ENCODE measurements around the gene NOP56.
"Not testable (repeated sequence)": the region's sequence is repeated elsewhere in the genome, so short reads cannot be mapped to it uniquely, and the experiment has no call there.

Gene NOP56

DNA sequence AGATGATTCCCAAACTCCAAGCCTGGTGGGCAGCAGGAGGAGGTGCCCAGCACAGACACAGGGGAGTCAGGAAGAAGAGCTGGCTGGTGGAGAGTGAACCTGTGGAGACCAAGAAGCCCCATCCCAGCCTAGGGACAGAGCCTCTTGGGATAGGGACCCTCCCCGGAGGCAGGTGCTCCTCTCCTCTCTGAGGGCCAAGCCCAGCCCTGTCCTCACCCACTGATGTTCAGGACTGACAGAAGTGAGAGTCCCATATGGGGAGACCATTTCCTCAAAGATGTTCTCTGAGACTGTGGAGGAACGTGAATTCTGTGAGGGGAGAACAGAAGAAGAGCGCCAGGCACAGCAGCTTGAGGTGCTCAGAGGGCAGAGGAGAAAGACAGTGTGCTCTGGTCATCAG lies 37.8 kb downstream of the NOP56 start:
- no peak for DNase-seq

GRCh38 chr20:2690718-2691117 lies 38.3 kb downstream of the NOP56 start:
- DNase-seq = no peak

- DNase-seq = no peak
Measured at GRCh38 chr20:2691127-2691526, 38.7 kb downstream of the NOP56 start.

GRCh38 chr20:2691663-2692035 lies 39.2 kb downstream of the NOP56 start:
- no peak for DNase-seq

DNA sequence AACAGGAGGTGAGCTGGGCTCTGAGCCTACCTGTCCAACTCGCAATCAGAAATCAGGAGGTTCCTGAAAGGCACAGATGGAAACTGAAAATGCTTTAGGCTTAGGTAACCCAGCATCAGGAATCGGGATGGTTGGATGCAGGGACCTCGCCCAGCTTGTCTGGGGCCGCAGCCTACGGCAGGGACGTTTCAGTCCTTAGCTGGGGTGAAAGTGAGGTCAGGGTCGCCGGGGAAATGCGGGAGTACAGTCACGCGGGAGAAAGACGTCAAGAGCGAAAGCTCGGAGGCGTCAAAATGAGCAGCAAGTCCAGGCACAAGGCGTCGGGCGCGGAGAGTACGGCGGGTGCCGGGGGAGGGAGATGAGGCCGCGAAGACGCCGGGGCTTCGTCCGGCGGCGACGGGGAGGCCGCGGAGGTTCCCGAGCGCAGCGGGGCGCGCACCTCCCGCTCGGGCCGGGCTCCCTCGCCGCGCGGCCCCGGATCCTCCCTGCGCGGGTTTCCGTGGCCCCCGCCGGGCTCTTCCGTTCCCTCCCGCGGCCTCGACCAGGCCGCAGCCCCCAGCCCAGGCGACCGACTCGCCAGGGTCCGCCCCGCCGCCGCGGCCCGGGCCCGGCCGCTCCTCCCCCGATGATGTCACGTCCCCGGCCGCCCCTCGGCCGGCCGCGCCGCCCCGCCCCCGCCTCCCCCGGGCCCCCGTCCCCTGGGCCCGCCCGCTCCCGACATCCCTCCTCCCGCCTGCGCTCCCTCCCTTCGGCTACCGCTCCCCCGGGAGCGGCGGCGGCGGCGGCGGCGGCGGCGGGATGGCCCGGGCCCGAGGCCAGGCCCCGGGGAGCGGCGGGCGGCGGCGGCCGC lies 39.8 kb downstream of the NOP56 start, which contains the start of gene EBF4:
Gene EBF4, plus strand, starts transcription at position 745 of the 850 bp plus-strand sequence. CDS start 866 bp downstream, outside the sequence.
- DNase-seq = no peak

DNA sequence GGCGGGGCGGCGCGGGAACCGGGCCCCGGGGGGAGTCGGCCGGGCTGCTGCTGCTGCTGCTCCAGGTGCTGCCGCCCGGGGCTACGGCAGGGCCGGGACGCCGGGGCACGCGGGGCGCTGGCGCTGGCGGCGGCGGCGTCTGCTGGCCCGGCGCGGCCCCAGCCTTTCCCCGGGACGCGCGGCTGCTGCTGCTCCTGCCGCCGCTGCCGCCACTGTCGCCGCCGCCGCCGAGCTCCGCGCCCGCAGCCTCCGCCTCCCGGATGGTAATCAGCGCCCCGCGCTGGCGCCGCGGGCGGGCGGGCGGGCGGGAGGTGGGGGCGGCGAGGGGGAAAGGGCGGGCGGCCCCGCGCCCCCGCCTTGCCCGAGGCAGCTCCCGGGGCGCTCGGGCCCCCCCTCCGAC lies 40.5 kb downstream of the NOP56 start:
- no peak for DNase-seq

DNA sequence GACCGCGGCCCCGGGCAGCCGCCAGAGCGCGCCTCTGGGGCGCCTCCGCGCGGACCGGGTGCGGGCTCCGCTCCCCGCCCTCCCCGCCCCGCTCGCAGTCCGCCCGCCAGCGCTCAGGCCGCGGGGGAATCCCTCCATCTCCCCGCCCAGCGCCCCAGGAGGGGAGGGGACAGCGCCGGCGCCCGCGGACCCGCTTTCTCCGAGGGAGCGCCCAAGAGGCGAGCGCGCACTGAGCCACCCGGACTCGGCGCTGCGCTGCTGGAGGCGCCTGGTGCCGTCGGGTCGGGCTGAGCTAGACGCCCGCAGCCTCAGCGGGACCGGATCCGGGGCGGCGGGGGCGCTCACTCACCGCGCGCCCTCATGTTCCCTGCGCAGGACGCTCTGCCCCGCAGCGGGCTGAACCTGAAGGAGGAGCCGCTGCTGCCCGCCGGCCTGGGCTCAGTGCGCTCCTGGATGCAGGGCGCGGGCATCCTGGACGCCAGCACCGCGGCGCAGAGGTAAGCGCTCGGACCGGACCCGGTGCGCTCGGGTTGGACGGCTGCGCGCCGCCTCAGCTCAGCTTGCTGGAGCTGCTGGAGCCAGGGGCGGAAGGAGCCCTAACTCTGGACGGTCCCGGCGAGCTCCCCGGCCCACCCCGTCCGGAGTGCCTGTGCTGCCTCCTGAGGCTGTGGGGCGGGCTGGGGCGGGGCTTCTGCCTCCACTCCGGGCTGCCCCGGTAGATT lies 41.0 kb downstream of the NOP56 start:
- no peak for DNase-seq

DNA sequence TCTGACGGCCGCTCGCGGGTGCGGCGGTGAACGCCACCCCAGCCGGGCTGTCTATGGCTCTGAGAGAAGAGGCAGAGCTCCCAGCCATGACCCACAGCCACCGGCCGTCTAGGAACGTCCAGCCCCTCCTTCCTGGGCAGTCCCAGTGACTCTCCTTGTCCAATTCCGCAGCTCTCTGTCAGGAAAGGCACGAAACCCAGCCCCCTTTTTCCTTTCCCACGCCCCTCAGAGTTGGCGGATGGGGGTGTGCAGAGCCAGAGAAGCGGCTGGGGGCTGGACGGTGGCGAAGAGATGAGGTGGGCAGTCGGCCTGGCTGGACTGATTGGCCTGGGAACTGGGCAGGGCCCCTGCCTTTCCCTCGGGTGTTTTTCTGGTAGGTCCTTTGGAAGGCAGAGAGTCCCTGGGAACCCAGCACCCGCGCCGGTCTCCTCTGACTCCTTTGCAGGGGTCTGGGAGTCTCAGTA lies 41.6 kb downstream of the NOP56 start:
- DNase-seq = no peak

DNA sequence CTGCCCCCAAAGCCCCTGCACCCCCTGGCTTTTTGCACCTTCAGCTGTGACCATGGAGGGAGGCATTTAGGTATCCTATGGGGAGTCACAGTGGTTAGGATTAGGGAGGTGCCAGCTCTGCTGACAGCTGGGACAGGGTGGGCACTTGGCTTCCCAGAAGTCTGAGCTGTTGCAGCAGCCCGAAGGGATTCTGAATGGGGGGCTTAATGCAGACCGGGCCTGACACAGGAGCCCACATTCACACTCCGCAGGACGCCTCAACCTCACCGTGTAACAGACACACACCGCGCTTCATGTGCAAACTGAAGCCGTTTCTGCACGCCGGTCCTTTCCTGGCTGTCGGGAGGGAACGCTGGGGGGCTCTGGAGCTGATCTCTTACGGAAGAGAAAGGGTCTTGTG lies 42.1 kb downstream of the NOP56 start:
- DNase-seq = no peak

- no peak for DNase-seq
Measured at GRCh38 chr20:2695206-2695983, 43.0 kb downstream of the NOP56 start.

GRCh38 chr20:2695984-2696525 lies 43.6 kb downstream of the NOP56 start:
- not testable (repeated sequence) for DNase-seq

GRCh38 chr20:2696646-2697045 lies 44.2 kb downstream of the NOP56 start:
- DNase-seq = no peak

- no peak for DNase-seq
Measured at GRCh38 chr20:2697768-2698167, 45.3 kb downstream of the NOP56 start.

DNA sequence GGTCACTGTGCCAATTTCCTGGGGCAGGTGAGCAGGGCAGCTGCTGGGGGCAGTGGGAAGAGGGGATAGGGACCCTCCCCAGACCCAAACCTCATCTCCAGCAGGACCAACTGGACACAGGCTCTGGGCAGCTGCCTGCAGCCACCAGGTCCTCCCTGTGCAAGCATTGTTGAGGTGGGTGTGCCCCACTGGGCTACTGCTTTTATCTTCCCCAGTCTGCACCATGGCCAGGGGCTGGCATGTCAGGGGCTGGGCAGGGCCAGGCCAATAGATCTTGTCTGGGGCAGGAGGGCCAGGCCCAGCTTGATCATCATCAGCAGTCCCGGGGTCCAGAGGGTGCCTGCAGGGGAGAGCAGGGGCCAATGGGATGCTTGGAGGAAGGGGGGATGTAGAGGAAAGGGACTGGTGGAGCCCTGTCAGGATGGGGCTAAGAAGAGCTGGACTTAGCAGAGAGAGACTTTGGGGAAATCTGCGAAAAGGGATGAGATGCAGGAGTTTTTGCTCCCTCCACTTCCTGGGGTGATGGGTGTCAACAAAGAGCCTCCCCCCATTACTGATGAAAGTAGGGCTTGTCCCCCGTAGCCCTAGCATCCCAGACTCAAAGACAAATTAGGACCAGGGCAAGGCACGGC lies 45.9 kb downstream of the NOP56 start:
- no peak for DNase-seq

DNA sequence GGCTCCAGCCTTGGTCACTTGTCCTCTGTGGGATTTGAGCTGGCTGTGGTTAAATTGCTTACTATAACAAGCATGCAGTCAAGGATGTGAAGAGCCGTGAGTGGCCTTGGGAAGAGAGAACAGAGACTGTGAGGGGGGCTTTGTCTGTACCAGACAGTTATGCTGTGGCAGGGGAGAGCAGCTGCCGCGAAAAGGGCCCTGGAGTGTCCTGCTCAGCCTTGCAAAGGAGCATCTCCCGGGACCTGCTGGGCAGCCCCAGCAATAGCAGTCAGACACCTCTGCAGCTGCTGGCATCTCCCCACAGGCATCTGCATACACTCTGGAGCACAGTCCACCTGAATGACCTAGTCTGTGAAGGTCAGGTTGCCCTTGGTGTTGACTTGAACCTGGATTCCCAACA lies 46.5 kb downstream of the NOP56 start:
- no peak for DNase-seq

DNA sequence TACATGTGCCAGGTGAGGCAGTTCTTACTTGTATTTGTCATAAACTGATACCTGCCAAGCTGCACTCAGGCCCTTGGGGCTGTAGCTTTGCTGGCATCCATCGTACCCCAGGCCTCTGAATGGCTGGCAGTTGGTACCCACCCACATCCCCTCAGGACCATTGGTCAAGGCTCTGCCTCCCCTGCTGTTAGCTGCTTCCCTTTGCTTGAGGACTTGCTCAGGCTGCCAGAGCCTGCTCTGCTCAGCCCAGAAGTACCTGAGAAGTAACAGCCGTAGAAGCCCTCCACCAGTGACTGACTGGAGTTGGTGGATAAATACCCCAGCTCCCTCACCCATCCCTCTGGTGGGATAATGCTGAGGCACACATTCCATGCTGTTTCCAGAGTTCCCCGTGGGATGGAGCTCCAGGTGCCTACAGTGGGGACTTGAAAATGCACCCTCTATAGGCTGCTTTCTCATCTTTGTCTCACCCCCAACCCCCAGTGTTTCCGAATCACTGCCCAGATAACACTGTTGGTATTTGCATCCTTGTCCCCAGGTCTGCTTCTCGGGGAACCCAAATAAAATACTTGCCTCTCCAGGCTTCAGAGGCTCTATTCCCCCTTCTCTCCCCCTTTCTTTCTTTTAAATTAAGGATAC lies 47.5 kb downstream of the NOP56 start:
- no peak for DNase-seq

DNA sequence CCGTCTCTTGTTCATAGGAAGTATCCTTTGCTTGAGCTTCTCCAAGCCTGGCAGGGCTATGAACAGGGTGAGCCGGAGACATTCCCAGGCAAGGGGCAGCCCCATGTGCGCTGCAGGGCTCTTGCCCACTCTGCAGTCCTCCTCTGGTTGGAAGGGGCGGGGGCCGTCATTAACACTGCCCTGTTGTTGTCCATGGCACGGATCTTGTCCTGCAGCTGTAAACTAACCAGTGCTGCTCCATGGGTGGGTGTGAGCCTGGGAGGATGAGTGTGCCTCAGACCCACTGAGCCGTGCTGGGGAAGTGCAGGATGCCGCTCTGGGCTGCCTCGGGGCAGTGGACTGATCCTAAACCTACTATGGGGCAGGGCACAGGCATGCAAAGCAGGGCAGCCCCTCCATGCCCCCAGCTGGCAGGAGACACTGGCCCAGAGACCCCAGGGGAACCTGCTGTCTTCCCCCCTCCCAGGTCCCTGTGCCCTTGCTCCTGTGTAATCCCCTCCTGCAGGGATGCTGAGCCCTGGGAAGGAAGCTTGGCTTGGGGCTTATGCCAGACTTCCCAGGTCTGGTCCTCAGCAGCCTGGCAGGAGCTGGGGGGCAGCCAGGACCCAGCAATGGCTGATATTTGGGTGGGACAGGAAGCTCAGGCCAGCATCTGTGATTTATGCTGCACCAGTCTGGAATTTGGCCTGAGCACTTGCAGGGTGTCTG lies 48.6 kb downstream of the NOP56 start:
- DNase-seq = no peak

GRCh38 chr20:2701671-2702081 lies 49.2 kb downstream of the NOP56 start:
- no peak for DNase-seq

DNA sequence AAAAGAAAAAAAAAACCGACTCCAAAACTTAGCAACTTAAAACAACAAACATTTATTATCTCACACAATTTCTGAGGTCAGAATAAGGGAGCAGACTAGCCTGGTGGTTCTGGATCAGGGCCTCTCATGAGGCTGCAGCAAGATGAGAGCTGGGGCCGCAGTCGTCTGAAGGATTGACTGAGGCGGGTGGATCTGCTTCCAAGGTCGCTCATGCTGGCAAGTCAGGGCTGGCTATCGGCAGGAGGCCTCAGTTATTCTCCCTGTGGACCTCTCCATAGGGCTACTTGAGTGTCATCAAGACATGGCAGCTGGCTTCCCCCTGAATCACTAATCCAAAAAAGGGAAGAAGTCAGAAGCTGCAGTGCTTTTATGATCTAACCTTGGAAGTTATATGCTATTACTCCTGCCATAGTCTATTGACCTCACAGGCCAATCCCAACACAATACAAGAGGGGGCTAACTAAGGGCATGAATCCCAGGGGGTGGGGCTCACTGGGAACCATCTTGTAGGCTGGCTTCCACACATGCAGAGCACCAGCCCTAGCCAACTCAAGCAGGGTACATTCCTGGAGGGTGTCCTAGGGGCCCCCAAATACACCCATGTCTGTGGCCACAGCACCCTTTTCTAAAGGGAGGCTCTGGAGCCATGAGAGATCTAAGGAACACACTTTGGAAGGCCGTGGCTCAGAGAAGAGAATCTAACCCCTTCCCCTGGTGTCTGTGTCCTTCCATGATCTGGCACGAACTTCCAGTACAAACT lies 51.5 kb downstream of the NOP56 start:
- no peak for DNase-seq

DNA sequence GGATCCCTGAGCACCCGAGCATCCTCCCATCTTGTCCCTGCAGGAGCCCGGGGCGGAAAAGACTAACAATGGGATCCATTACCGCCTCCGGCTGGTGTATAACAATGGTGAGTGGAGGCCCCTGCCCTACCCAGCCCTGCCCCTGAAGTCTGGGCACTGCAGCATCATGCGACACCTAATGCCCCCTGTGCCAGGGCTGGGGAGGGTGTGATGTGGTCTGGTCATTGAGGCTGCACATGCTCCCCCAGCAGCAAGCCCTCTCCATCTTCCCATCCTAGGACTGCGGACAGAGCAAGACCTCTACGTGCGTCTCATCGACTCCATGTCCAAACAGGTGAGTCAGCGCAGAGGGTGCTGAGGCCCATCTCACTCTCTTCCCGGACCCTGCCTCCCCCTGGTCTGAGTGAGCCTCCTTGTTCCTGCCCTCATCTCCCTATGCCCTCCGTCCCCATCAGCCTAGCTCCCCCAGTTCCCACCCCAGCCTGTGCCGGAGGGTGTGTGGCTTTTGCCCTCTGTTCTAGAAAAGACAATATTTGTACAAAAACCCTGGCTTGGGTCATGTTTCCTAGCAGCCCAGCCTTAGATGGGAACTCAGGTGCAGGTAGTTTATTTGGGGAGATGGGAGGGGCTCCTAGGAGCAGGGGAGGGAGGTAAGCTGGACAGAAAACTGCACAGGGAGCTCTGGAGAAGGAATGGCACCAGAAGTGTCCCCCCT lies 53.7 kb downstream of the NOP56 start:
- no peak for DNase-seq

Data from NCI-H226 (cell line).